ENCODE measurements around the gene FITM2. TPM values are rescaled to one million over a fixed set of nuclear protein-coding genes. Genes with fewer than 3 reads are reported as not detected.

FITM2 gene
- total RNA-seq, 1 donor from 2014 or later = 8.9 TPM

- no peak for TF ChIP-seq CTCF (IDR thresholded peaks at IDR 0.05)
- H3K36me3 Mint-ChIP-seq (ENCODE audit: unreplicated experiment) = no peaks in the 10 kb centered on the region
Observed at GRCh38 chr20:44357020-44357419, 46.0 kb upstream of the FITM2 start.

GRCh38 chr20:44356353-44356723 lies 45.3 kb upstream of the FITM2 start:
- H3K4me3 Mint-ChIP-seq (ENCODE audit: unreplicated experiment) = no peak overlapping the region
- DNase-seq (ENCODE audit: extremely low spot score, unreplicated experiment) = no peak
- no peaks in the 10 kb centered on the region for H3K36me3 Mint-ChIP-seq (ENCODE audit: unreplicated experiment)
- no peaks in the 10 kb centered on the region for H3K9me3 Mint-ChIP-seq (ENCODE audit: unreplicated experiment)
- H3K27me3 Mint-ChIP-seq (ENCODE audit: unreplicated experiment) = peaks cover 39% of the 10 kb centered on the region
- H3K27ac Mint-ChIP-seq (ENCODE audit: unreplicated experiment) = no peak overlapping the region
- no peak for TF ChIP-seq CTCF (IDR thresholded peaks at IDR 0.05)
- no peaks in the 10 kb centered on the region for H3K4me1 Mint-ChIP-seq (ENCODE audit: unreplicated experiment)

More at GRCh38 chr20:44357020-44357419, 46.0 kb upstream of the FITM2 start:
- Mint-ChIP-seq H3K4me1 (ENCODE audit: unreplicated experiment) (no peaks in the 10 kb centered on the region), H3K4me3 (ENCODE audit: unreplicated experiment) (no peak overlapping the region), H3K9me3 (ENCODE audit: unreplicated experiment) (no peaks in the 10 kb centered on the region), H3K27ac (ENCODE audit: unreplicated experiment) (no peak overlapping the region), H3K27me3 (ENCODE audit: unreplicated experiment) (peaks cover 39% of the 10 kb centered on the region)
- no peak for DNase-seq (ENCODE audit: extremely low spot score, unreplicated experiment)

GRCh38 chr20:44355498-44356352 lies 44.7 kb upstream of the FITM2 start, which contains the start of gene HNF4A:
Gene HNF4A (plus strand): TSS chr20:44355699. CDS start chr20:44355805, 106 bp downstream.
- Mint-ChIP-seq H3K9me3 (ENCODE audit: unreplicated experiment) (no peaks in the 10 kb centered on the region), H3K4me1 (ENCODE audit: unreplicated experiment) (no peaks in the 10 kb centered on the region), H3K27ac (ENCODE audit: unreplicated experiment) (no peak within 1 kb of the TSS), H3K4me3 (ENCODE audit: unreplicated experiment) (no peak within 1 kb of the TSS), H3K27me3 (ENCODE audit: unreplicated experiment) (peaks cover 40% of the 10 kb centered on the region), H3K36me3 (ENCODE audit: unreplicated experiment) (no peaks in the 10 kb centered on the region)
- TF ChIP-seq CTCF (IDR thresholded peaks at IDR 0.05) = no peak
- DNase-seq (ENCODE audit: extremely low spot score, unreplicated experiment) = no peak

GRCh38 chr20:44354979-44355497 lies 44.0 kb upstream of the FITM2 start:
- Mint-ChIP-seq H3K9me3 (ENCODE audit: unreplicated experiment) (no peaks in the 10 kb centered on the region), H3K4me1 (ENCODE audit: unreplicated experiment) (no peaks in the 10 kb centered on the region), H3K4me3 (ENCODE audit: unreplicated experiment) (no peak overlapping the region), H3K36me3 (ENCODE audit: unreplicated experiment) (no peaks in the 10 kb centered on the region), H3K27me3 (ENCODE audit: unreplicated experiment) (peaks cover 37% of the 10 kb centered on the region), H3K27ac (ENCODE audit: unreplicated experiment) (no peak overlapping the region)
- DNase-seq (ENCODE audit: extremely low spot score, unreplicated experiment) = no peak
- TF ChIP-seq CTCF (IDR thresholded peaks at IDR 0.05) = no peak

GRCh38 chr20:44350567-44350966 lies 39.6 kb upstream of the FITM2 start:
- Mint-ChIP-seq H3K4me3 (ENCODE audit: unreplicated experiment) (no peak overlapping the region), H3K27me3 (ENCODE audit: unreplicated experiment) (peaks cover 15% of the 10 kb centered on the region), H3K36me3 (ENCODE audit: unreplicated experiment) (no peaks in the 10 kb centered on the region), H3K27ac (ENCODE audit: unreplicated experiment) (no peak overlapping the region), H3K4me1 (ENCODE audit: unreplicated experiment) (no peaks in the 10 kb centered on the region), H3K9me3 (ENCODE audit: unreplicated experiment) (no peaks in the 10 kb centered on the region)
- no peak for DNase-seq (ENCODE audit: extremely low spot score, unreplicated experiment)
- TF ChIP-seq CTCF (IDR thresholded peaks at IDR 0.05) = no peak

All from osteocyte (in vitro differentiated cells).